ENCODE results near the gene AMACR.

- no peak for TF ChIP-seq CTCF (IDR thresholded peaks at IDR 0.05)
- no peak for TF ChIP-seq POLR2AphosphoS5 (IDR thresholded peaks at IDR 0.05; ENCODE audit: low read depth, low read length)
- no peak for TF ChIP-seq REST (IDR thresholded peaks at IDR 0.05; ENCODE audit: insufficient read depth in 1 of 2, low read depth in 2 of 2, low read length in 1 of 2)
Observed at GRCh38 chr5:34031117-34031516, 23.3 kb upstream of the AMACR start.

All from Panc1 (cell line).